Ishikawa (cell line): Measurements from ENCODE around the gene TRPV4.

ENCODE experiments used
- EP300 ChIP-seq: IDR thresholded peaks from 2 replicates; pipeline ENCODE4 v1.6.1; 2012; ENCODE audit warnings: borderline replicate concordance
- TAF1 ChIP-seq: IDR thresholded peaks from 2 replicates; pipeline ENCODE4 v1.6.1; 2012; ENCODE audit warnings: low read depth, mild to moderate bottlenecking
- TCF12 ChIP-seq: IDR thresholded peaks from 2 replicates; pipeline ENCODE4 v1.6.1; 2012; ENCODE audit warnings: low read depth
- TEAD4 ChIP-seq: IDR thresholded peaks from 2 replicates; pipeline ENCODE4 v1.6.1; 2012
- TF ChIP-seq, protein P1 (sequence below): IDR thresholded peaks from 2 replicates; pipeline ENCODE4 v1.6.1; 2012; ENCODE audit warnings: low read depth, mild to moderate bottlenecking

DNA sequence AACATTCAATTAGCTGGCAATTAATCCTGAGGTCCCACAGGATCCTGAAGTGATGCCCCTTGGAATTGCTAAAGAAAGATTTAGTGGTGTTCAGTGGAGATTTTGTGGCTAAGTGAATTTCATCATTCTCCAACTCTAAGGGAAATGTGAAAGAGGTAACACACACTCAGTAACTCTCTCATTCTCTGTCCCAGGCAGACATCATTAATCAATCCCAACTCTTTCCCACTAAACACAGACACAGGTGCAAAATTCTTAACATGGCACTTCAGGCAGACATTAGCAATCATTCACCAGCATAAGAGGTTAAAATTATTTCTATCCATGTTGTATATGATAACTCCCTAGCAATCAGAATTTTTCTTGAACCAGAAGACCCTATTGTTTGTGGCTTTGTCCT is 40.2 kb downstream of the TRPV4 start:
- no peak for TF ChIP-seq EP300
- TF ChIP-seq, protein P1, sequence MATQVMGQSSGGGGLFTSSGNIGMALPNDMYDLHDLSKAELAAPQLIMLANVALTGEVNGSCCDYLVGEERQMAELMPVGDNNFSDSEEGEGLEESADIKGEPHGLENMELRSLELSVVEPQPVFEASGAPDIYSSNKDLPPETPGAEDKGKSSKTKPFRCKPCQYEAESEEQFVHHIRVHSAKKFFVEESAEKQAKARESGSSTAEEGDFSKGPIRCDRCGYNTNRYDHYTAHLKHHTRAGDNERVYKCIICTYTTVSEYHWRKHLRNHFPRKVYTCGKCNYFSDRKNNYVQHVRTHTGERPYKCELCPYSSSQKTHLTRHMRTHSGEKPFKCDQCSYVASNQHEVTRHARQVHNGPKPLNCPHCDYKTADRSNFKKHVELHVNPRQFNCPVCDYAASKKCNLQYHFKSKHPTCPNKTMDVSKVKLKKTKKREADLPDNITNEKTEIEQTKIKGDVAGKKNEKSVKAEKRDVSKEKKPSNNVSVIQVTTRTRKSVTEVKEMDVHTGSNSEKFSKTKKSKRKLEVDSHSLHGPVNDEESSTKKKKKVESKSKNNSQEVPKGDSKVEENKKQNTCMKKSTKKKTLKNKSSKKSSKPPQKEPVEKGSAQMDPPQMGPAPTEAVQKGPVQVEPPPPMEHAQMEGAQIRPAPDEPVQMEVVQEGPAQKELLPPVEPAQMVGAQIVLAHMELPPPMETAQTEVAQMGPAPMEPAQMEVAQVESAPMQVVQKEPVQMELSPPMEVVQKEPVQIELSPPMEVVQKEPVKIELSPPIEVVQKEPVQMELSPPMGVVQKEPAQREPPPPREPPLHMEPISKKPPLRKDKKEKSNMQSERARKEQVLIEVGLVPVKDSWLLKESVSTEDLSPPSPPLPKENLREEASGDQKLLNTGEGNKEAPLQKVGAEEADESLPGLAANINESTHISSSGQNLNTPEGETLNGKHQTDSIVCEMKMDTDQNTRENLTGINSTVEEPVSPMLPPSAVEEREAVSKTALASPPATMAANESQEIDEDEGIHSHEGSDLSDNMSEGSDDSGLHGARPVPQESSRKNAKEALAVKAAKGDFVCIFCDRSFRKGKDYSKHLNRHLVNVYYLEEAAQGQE, result no peak
- no peak for TF ChIP-seq TEAD4
- TF ChIP-seq TAF1, result no peak
- TF ChIP-seq TCF12, result no peak
